ENCODE results near the gene DENND6B. TPM values are rescaled to one million over a fixed set of nuclear protein-coding genes. Genes with fewer than 3 reads are reported as not detected.

The DENND6B gene
- total RNA-seq, 1 donor from 2014 or later, result 2.7 TPM

DNA sequence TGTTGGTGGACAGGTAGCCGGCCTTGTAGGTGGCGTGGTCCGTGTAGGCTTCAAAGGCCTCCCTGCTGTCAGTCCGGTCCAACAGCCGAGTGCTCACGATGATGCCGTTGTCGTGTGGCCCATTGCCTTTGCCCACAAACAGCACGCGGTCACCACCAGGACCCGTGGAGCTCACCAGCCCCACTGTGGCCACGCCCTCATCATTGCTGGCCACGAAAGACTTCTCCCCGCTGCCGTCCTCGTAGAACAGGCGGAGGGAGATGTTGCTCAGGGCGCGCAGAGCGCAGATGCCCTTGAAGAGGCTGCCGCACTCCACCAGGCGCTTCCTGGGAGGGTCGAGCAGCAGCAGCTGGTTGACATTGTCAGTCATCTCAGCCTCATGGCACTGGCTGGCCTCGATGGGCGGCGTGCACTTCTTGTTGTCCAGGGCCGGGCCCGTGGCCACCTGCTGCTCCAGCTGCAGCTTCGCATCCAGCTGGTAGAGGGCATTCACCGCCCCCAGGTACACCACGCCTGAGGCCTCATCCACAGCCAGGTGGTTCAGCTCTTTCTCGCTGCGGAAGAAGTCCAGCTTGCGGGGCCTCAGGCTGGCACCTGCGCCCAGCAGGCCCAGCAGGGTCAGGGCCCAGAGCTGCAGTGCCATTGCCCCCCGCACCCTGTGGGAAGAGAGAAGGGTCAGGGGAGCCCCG, 36.7 kb downstream of the DENND6B start:
- intact Hi-C loops (cut with DNase I), result no loop called here
- Histone ChIP-seq H3K9me3 (no peaks in the 10 kb centered on the region), H3K4me1 (peaks cover 37% of the 10 kb centered on the region), H3K27me3 (no peaks in the 10 kb centered on the region), H3K4me3 (no peak overlapping the region), H3K27ac (no peak overlapping the region), H3K36me3 (peaks cover 4 to 50% of the 10 kb centered on the region in 2 donors)
- TF ChIP-seq POLR2A (IDR thresholded peaks at IDR 0.05) (no peak), POLR2AphosphoS5 (IDR thresholded peaks at IDR 0.05; ENCODE audit: insufficient read depth in 1 of 2, low read depth in 1 of 2) (no peak)
- TF ChIP-seq, protein P1, sequence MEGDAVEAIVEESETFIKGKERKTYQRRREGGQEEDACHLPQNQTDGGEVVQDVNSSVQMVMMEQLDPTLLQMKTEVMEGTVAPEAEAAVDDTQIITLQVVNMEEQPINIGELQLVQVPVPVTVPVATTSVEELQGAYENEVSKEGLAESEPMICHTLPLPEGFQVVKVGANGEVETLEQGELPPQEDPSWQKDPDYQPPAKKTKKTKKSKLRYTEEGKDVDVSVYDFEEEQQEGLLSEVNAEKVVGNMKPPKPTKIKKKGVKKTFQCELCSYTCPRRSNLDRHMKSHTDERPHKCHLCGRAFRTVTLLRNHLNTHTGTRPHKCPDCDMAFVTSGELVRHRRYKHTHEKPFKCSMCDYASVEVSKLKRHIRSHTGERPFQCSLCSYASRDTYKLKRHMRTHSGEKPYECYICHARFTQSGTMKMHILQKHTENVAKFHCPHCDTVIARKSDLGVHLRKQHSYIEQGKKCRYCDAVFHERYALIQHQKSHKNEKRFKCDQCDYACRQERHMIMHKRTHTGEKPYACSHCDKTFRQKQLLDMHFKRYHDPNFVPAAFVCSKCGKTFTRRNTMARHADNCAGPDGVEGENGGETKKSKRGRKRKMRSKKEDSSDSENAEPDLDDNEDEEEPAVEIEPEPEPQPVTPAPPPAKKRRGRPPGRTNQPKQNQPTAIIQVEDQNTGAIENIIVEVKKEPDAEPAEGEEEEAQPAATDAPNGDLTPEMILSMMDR (IDR thresholded peaks at IDR 0.05), result no peak
- DNase-seq (ENCODE audit: extremely low spot score in 2 of 2), result no peak

DNA sequence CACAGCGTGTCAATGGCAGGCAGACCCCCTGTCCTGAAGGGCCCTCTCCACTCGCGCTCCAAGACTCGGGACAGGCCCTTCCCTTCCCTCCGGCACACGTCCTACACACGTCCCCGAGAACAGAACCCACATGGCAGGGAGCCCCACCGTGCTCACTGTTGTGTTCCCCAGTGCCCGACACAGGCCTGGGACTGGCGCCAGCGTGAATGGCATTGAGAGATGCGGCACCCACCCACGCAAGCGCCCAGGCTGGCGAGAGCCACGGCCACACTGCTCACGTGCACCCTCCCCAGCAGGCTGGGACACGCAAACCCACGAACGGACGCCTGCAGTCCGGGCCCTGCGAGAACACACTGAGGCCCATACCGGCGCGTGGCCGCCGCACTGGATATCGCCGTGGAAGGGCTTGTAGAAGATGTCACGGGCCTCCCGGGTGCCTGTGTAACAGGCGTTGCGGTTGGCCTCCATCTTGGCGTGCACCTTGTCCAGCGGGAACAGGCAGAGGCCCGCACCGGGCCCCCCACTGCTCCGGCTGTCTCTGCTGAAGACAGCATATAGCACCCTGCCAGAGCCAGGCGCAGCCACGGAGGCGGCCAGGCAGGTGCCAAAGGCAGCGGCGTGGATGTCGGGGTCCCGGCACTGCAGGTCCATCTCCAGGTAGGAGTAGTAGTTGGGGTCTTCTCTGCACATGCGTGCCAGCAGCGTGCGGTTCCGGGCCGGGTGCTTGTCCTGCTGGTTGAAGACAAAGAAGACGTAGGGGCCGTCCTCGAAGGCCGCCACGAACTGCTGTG, 37.5 kb downstream of the DENND6B start:
- Histone ChIP-seq H3K36me3 (peaks cover 4 to 53% of the 10 kb centered on the region in 2 donors), H3K27ac (no peak overlapping the region), H3K4me3 (no peak overlapping the region), H3K27me3 (no peaks in the 10 kb centered on the region), H3K9me3 (no peaks in the 10 kb centered on the region), H3K4me1 (peaks cover 29% of the 10 kb centered on the region)
- DNase-seq (ENCODE audit: extremely low spot score in 2 of 2), result no peak
- intact Hi-C loops (cut with DNase I), result no loop called here
- no peak for TF ChIP-seq POLR2A (IDR thresholded peaks at IDR 0.05)
- no peak for TF ChIP-seq POLR2AphosphoS5 (IDR thresholded peaks at IDR 0.05; ENCODE audit: insufficient read depth in 1 of 2, low read depth in 1 of 2)
- TF ChIP-seq, protein P1 (IDR thresholded peaks at IDR 0.05), result no peak

DNA sequence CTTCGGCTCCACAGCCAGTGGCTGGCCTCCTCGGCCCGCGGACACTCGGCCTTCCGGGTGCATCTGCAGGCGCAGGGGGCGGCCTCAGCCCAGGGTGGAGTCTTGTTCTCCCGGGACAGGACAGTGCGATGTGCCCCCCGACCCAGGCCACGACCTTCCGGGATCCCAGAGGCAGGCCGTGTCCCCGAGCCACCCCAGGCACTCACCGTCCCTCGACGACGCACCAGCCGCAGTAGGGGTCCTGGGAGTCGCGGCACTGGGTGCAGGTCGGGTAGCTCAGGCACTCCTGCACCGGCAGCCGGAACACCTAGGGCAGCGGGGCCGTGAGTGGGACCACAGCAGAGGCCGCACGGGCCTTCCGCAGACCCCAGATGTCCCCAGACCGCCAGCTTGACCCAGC, 39.1 kb downstream of the DENND6B start:
- TF ChIP-seq, protein P1 (IDR thresholded peaks at IDR 0.05), result no peak
- TF ChIP-seq POLR2A (IDR thresholded peaks at IDR 0.05), result no peak
- no peak for TF ChIP-seq POLR2AphosphoS5 (IDR thresholded peaks at IDR 0.05; ENCODE audit: insufficient read depth in 1 of 2, low read depth in 1 of 2)
- Histone ChIP-seq H3K27ac (no peak overlapping the region), H3K27me3 (no peaks in the 10 kb centered on the region), H3K4me1 (peaks cover 16% of the 10 kb centered on the region), H3K9me3 (no peaks in the 10 kb centered on the region), H3K36me3 (peaks cover 4 to 68% of the 10 kb centered on the region in 2 donors), H3K4me3 (no peak overlapping the region)
- intact Hi-C loops (cut with DNase I), result no loop called here
- DNase-seq (ENCODE audit: extremely low spot score in 2 of 2), result no peak

GRCh38 chr22:50286701-50287318, 40.0 kb downstream of the DENND6B start:
- TF ChIP-seq POLR2A (IDR thresholded peaks at IDR 0.05), result no peak
- TF ChIP-seq POLR2AphosphoS5 (IDR thresholded peaks at IDR 0.05; ENCODE audit: insufficient read depth in 1 of 2, low read depth in 1 of 2), result no peak
- TF ChIP-seq, protein P1 (IDR thresholded peaks at IDR 0.05), result no peak
- no peak overlapping the region for H3K27ac ChIP-seq
- DNase-seq (ENCODE audit: extremely low spot score in 2 of 2), result no peak
- intact Hi-C loops (cut with DNase I), result no loop called here
- H3K4me1 ChIP-seq, result peaks cover 16% of the 10 kb centered on the region
- peaks cover 4 to 77% of the 10 kb centered on the region in 2 donors for H3K36me3 ChIP-seq
- H3K4me3 ChIP-seq, result no peak overlapping the region
- H3K9me3 ChIP-seq, result no peaks in the 10 kb centered on the region
- no peaks in the 10 kb centered on the region for H3K27me3 ChIP-seq

All from vagina (tissue), 2 donors.